Measurements from ENCODE around the gene FRG1.
"Not testable (repeated sequence)": the region's sequence is repeated elsewhere in the genome, so short reads cannot be mapped to it uniquely, and the experiment has no call there.

DNA sequence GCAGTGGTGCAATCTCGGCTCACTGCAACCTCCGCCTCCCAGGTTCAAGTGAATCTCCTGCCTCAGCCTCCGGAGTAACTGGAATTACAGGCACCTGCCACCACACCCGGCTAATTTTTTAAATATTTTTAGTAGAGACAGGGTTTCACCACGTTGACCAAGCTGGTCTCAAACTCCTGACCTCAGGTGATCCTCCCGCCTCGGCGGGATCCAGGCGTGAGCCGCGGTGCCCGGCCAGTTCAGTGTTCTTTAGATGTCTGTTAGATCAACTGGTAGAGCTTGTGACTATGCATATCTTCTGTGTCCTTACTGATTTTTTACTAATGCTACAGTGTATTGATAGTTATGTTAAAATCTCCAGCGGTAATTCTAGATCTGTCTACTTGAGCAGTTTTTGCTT lies 6.2 kb downstream of the FRG1 start:
- TF ChIP-seq, protein P1, sequence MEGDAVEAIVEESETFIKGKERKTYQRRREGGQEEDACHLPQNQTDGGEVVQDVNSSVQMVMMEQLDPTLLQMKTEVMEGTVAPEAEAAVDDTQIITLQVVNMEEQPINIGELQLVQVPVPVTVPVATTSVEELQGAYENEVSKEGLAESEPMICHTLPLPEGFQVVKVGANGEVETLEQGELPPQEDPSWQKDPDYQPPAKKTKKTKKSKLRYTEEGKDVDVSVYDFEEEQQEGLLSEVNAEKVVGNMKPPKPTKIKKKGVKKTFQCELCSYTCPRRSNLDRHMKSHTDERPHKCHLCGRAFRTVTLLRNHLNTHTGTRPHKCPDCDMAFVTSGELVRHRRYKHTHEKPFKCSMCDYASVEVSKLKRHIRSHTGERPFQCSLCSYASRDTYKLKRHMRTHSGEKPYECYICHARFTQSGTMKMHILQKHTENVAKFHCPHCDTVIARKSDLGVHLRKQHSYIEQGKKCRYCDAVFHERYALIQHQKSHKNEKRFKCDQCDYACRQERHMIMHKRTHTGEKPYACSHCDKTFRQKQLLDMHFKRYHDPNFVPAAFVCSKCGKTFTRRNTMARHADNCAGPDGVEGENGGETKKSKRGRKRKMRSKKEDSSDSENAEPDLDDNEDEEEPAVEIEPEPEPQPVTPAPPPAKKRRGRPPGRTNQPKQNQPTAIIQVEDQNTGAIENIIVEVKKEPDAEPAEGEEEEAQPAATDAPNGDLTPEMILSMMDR (conservative IDR thresholded peaks at IDR 0.05 in 1 of 2, IDR thresholded peaks at IDR 0.05 in 1 of 2; ENCODE audit: extremely low read depth in 1 of 2, insufficient read depth in 1 of 2, low read depth in 1 of 2, low read length in 2 of 2) = not testable (repeated sequence)
- TF ChIP-seq EZH2 (IDR thresholded peaks at IDR 0.05; ENCODE audit: borderline replicate concordance, low read length) = not testable (repeated sequence)

Measured in mammary epithelial cell (primary cell).